Gastroesophageal sphincter (tissue), 3 donors: ENCODE results near the gene VPS35.

Experiments
- EP300 ChIP-seq: sonication (generic); formaldehyde crosslinking; IDR thresholded peaks from one replicate; pipeline ENCODE4 v1.6.1; 2017; ENCODE audit warnings: antibody characterized with exemption, mild to moderate bottlenecking
- POLR2A ChIP-seq, 2 donors: fragments of 450-650 bp; IDR thresholded peaks; one replicate each; pipeline ENCODE4 v1.6.1; 2017; ENCODE audit warnings: antibody characterized with exemption in 2 of 2, mild to moderate bottlenecking in 2 of 2, moderate library complexity in 1 of 2
- POLR2AphosphoS5 ChIP-seq: sonication (generic); formaldehyde crosslinking; IDR thresholded peaks from one replicate; pipeline ENCODE4 v1.6.1; 2017; ENCODE audit warnings: antibody characterized with exemption
- TF ChIP-seq, protein P1 (sequence below), 4 experiments: fragments of 200-600 bp in 2 of 4; fragments of 450-650 bp in 2 of 4; sonication (generic) in 1 of 4; IDR thresholded peaks; one replicate each; pipeline ENCODE4 v1.5.1; 2017 to 2019; ENCODE audit warnings: antibody characterized with exemption in 4 of 4, mild to moderate bottlenecking in 2 of 4, moderate library complexity in 2 of 4

DNA sequence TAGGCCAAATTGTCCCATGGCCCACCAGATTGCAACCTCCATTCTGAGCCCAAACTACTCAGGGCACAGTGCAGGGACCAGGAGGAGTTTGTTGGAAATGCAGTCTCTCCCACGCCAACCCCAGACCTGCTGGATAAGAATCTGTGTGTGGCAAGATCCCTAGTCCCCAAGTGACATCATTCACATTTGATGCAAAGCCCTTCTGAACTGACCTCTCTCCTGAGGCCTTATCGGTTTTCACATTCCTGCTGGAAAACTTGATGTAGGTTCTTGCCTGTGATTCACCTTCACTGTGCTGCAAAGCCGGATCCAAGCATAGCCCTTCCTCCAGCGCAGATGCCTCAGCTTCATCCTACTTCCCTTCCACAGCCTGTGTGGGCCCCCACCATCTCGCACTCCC, 61.2 kb downstream of the VPS35 start:
- TF ChIP-seq, protein P1, sequence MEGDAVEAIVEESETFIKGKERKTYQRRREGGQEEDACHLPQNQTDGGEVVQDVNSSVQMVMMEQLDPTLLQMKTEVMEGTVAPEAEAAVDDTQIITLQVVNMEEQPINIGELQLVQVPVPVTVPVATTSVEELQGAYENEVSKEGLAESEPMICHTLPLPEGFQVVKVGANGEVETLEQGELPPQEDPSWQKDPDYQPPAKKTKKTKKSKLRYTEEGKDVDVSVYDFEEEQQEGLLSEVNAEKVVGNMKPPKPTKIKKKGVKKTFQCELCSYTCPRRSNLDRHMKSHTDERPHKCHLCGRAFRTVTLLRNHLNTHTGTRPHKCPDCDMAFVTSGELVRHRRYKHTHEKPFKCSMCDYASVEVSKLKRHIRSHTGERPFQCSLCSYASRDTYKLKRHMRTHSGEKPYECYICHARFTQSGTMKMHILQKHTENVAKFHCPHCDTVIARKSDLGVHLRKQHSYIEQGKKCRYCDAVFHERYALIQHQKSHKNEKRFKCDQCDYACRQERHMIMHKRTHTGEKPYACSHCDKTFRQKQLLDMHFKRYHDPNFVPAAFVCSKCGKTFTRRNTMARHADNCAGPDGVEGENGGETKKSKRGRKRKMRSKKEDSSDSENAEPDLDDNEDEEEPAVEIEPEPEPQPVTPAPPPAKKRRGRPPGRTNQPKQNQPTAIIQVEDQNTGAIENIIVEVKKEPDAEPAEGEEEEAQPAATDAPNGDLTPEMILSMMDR (IDR thresholded peaks at IDR 0.05), result no peak
- no peak for TF ChIP-seq POLR2A (IDR thresholded peaks at IDR 0.05)
- no peak for TF ChIP-seq POLR2AphosphoS5
- no peak for TF ChIP-seq EP300
